ENCODE results near the gene PLCG2.

- no peak for TF ChIP-seq EZH2 (IDR thresholded peaks at IDR 0.05; ENCODE audit: insufficient read depth, poor library complexity, severe bottlenecking)
- no peak for TF ChIP-seq EZH2phosphoT487 (IDR thresholded peaks at IDR 0.05; ENCODE audit: insufficient read depth, low read depth)
Observed at GRCh38 chr16:81900014-81900413, 120.9 kb downstream of the PLCG2 start.

All from GM23248 (cell line).